AG04449 (cell line): ENCODE results near the gene CFAP300.

ENCODE experiments used
- CTCF ChIA-PET: fragments of 350-600 bp; formaldehyde crosslinking; extraction: SDS; loops from one replicate; lab custom pipeline; 2021; ENCODE audit warnings: antibody characterized with exemption; lab: Yijun Ruan, JAX
- POLR2A ChIA-PET: fragments of 400-600, 350-600 bp; formaldehyde crosslinking; extraction: SDS; loops from one replicate; lab custom pipeline; 2020; ENCODE audit warnings: antibody characterized with exemption, inconsistent platforms; lab: Yijun Ruan, JAX
- DNase-seq: peaks from one replicate; pipeline ENCODE4 v3.0.0-alpha.2; 2010; ENCODE audit warnings: low read depth, low spot score
- H3K4me3 ChIP-seq: 2 replicates; pipeline ENCODE4 v1.5.1; 2011; ENCODE audit warnings: low read depth, mild to moderate bottlenecking, control low read depth, low read length
- CTCF ChIP-seq: IDR thresholded peaks from one replicate; pipeline ENCODE4 v1.5.1; 2011; ENCODE audit warnings: mild to moderate bottlenecking, moderate library complexity, low read length, control low read depth, inconsistent platforms; ENCODE audit not compliant: insufficient read depth; ENCODE audit errors: missing control alignments

CFAP300 gene

DNA sequence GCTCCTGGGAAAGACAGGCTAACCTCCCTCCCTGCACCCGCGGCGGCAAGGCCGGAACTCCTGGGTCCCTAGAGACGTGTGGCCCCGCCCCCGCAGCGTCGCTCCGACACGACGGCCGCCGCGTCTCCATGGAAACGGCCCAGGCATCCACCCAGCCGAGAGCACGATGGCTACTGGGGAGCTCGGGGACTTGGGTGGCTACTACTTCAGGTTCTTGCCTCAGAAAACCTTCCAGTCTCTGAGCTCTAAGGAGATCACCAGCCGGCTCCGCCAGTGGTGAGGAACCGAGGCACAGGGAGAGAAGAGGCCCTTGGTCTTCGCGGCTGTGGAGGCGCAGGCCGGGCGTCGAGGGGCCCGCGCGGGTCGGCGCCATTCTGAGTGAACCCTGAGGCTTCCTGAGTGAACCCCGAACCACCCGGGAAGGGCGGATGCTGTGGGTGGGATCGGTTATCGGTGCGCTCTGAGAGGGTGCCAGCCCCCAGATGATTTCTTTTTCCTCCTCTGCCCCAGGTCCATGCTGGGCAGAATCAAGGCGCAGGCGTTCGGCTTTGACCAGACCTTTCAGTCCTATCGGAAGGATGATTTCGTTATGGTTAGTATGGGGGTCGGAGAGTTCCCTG, at the start of gene CFAP300:
Gene CFAP300, plus strand, starts transcription at position 133 of the 620 bp plus-strand sequence. Its CDS starts 34 bp downstream, at position 167.
- H3K4me3 ChIP-seq, result peak within 1 kb of the TSS; percentile 71
- POLR2A ChIA-PET, result no interaction called here
- CTCF ChIA-PET, result interaction anchor here (1.0 to 1.7 kb wide), 3 partner anchors 9 to 186 kb away, joined by 3 to 4 read pairs (median 4); no protein-coding TSS in a partner anchor
- no peak for TF ChIP-seq CTCF
- DNase-seq, result peak; percentile 9

- DNase-seq, result no peak
- ChIA-PET CTCF (interaction anchor here (2.0 kb wide), 1 partner anchor 141 kb away, joined by 6 read pairs; no protein-coding TSS in a partner anchor), POLR2A (no interaction called here)
Measured at GRCh38 chr11:102001657-102002338, 45.4 kb upstream of the CFAP300 start.

DNA sequence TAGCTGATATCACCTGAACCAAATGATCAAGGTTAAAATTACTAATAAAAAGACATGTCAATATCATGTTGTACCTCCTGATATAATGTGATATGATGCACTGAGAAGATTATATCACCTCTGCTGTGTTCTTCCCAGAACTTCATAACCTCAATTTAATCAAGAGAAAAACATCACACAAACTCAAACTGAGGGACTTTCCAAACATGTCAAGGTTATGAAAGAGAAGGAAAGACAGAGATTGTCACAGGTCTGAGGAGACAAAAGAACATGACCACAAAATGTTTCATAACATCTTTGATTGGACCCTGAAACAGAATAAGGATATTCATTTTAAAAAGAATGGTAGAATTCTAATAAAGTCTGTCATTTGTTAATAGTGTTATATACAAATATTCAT, 43.0 kb upstream of the CFAP300 start:
- POLR2A ChIA-PET, result no interaction called here
- CTCF ChIA-PET, result interaction anchor here (1.2 to 11.9 kb wide), 4 partner anchors 90 to 574 kb away, joined by 3 to 436 read pairs (median 5); partner anchors contain the start of gene CEP126
- H3K4me3 ChIP-seq, result no peak overlapping the region
- TF ChIP-seq CTCF, result no peak
- no peak for DNase-seq

More at GRCh38 chr11:102001657-102002338, 45.4 kb upstream of the CFAP300 start:
- TF ChIP-seq CTCF, result no peak
- no peak overlapping the region for H3K4me3 ChIP-seq

DNA sequence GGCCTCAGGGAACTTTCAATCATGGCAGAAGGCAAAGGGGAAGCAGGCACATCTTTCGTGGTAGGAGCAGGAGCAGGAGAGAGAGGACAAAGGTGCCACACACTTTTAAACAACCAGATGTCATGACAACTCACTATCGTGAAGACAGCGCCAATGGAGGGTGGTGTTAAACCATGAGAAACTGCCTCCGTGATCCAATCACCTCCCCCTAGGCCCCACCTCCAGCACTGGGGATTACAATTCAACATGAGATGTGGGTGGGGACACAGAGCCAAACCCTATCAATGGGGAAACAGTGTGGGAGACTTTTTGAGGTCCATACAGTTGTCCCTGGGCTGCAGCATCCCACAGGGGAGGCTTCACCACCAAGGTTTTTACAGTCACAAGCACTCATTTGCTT, 41.9 kb upstream of the CFAP300 start:
- no peak for DNase-seq
- no peak overlapping the region for H3K4me3 ChIP-seq
- no peak for TF ChIP-seq CTCF
- POLR2A ChIA-PET, result no interaction called here
- CTCF ChIA-PET, result interaction anchor here (0.9 to 11.9 kb wide), 7 partner anchors 9 to 158 kb away, joined by 3 to 436 read pairs (median 7); no protein-coding TSS in a partner anchor

- ChIA-PET POLR2A (interaction anchor here (1.0 kb wide), 1 partner anchor 146 kb away, joined by 3 read pairs; no protein-coding TSS in a partner anchor), CTCF (interaction anchor here (0.7 to 11.9 kb wide), 35 partner anchors 8 to 607 kb away, joined by 3 to 436 read pairs (median 4); partner anchors contain the start of gene CFAP300)
- DNase-seq, result no peak
- no peak for TF ChIP-seq CTCF
- no peak overlapping the region for H3K4me3 ChIP-seq
Measured at GRCh38 chr11:102006835-102007566, 40.2 kb upstream of the CFAP300 start.
